Liver (tissue), 9 donors: ENCODE data around the gene TMTC2. TPM values are rescaled to one million over a fixed set of nuclear protein-coding genes. Genes with fewer than 3 reads are reported as not detected.

Experiments
- DNase-seq: peaks from one replicate; pipeline ENCODE4 v3.0.0-alpha.2; 2017; ENCODE audit warnings: low spot score
- H3K27ac ChIP-seq, 2 donors: one replicate each; pipeline ENCODE4 v1.7.0; 2013; ENCODE audit warnings: inconsistent platforms in 2 of 2, low read length in 2 of 2, control low read depth in 1 of 2, low read depth in 1 of 2, mild to moderate bottlenecking in 1 of 2
- H3K27me3 ChIP-seq, 4 donors: one replicate each; pipeline versions ENCODE4 v1.6.1 to v1.7.0; 2013; ENCODE audit warnings: low read length in 3 of 4, inconsistent platforms in 1 of 4, mild to moderate bottlenecking in 1 of 4, moderate library complexity in 1 of 4; ENCODE audit not compliant: control insufficient read depth in 4 of 4, insufficient read depth in 4 of 4
- H3K36me3 ChIP-seq, 4 donors: one replicate each; pipeline versions ENCODE4 v1.6.1 to v1.7.0; 2013; ENCODE audit warnings: low read length in 3 of 4, mild to moderate bottlenecking in 3 of 4, low read depth in 1 of 4, moderate library complexity in 1 of 4; ENCODE audit not compliant: control insufficient read depth in 4 of 4, insufficient read depth in 3 of 4
- H3K4me1 ChIP-seq, 4 donors: one replicate each; pipeline versions ENCODE4 v1.6.1 to v1.7.0; 2013; ENCODE audit warnings: low read length in 3 of 4, mild to moderate bottlenecking in 3 of 4, moderate library complexity in 1 of 4; ENCODE audit not compliant: control insufficient read depth in 4 of 4, insufficient read depth in 4 of 4
- H3K4me3 ChIP-seq, 3 donors: one replicate each; pipeline versions ENCODE4 v1.6.1 to v1.7.0; 2013; ENCODE audit warnings: low read length in 3 of 3, control low read depth in 1 of 3, low read depth in 1 of 3, mild to moderate bottlenecking in 1 of 3
- H3K9ac ChIP-seq, 2 donors: one replicate each; pipeline ENCODE4 v1.7.0; 2013; ENCODE audit warnings: low read length in 2 of 2, mild to moderate bottlenecking in 2 of 2, moderate library complexity in 2 of 2, control low read depth in 1 of 2, low read depth in 1 of 2
- H3K9me3 ChIP-seq, 4 donors: one replicate each; pipeline versions ENCODE4 v1.6.1 to v1.7.0; 2013; ENCODE audit warnings: low read length in 3 of 4; ENCODE audit not compliant: control insufficient read depth in 4 of 4
- ATF3 ChIP-seq: IDR thresholded peaks from 2 replicates; pipeline ENCODE4 v1.6.1; 2016; ENCODE audit warnings: antibody characterized with exemption
- CTCF ChIP-seq: fragments of 150-350 bp; IDR thresholded peaks from 2 replicates; pipeline ENCODE4 v1.5.1; 2017; ENCODE audit warnings: improper control_type of control experiment, low read depth, low read length; ENCODE audit not compliant: missing input control
- EGR1 ChIP-seq, 2 donors: IDR thresholded peaks; 2 replicates each; pipeline ENCODE4 v1.6.1; 2016 to 2018; ENCODE audit warnings: antibody characterized with exemption in 2 of 2, low read depth in 2 of 2
- FOXA1 ChIP-seq: IDR thresholded peaks from 2 replicates; pipeline ENCODE4 v1.6.1; 2016; ENCODE audit warnings: antibody characterized with exemption
- FOXA2 ChIP-seq: IDR thresholded peaks from 2 replicates; pipeline ENCODE4 v1.6.1; 2016; ENCODE audit warnings: antibody characterized with exemption
- GABPA ChIP-seq, 2 donors: IDR thresholded peaks in 1 of 2; conservative IDR thresholded peaks in 1 of 2; 2 replicates each; pipeline ENCODE4 v1.6.1; 2016; ENCODE audit warnings: antibody characterized with exemption in 2 of 2, mild to moderate bottlenecking in 1 of 2, moderate library complexity in 1 of 2
- HNF4A ChIP-seq, 2 donors: conservative IDR thresholded peaks; 2 replicates each; pipeline ENCODE4 v1.6.1; 2016; ENCODE audit warnings: antibody characterized with exemption in 2 of 2, mild to moderate bottlenecking in 2 of 2
- HNF4G ChIP-seq: IDR thresholded peaks from 2 replicates; pipeline ENCODE4 v1.6.1; 2016; ENCODE audit warnings: antibody characterized with exemption
- JUND ChIP-seq, 2 donors: IDR thresholded peaks; 2 replicates each; pipeline ENCODE4 v1.6.1; 2016; ENCODE audit warnings: antibody characterized with exemption in 2 of 2
- MAX ChIP-seq: IDR thresholded peaks from 2 replicates; pipeline ENCODE4 v1.6.1; 2016; ENCODE audit warnings: antibody characterized with exemption
- NR2F2 ChIP-seq: IDR thresholded peaks from 2 replicates; pipeline ENCODE4 v1.6.1; 2016; ENCODE audit warnings: antibody characterized with exemption
- RAD21 ChIP-seq, 2 donors: IDR thresholded peaks; 2 replicates each; pipeline ENCODE4 v1.6.1; 2016; ENCODE audit warnings: antibody characterized with exemption in 2 of 2, mild to moderate bottlenecking in 2 of 2
- REST ChIP-seq: IDR thresholded peaks from 2 replicates; pipeline ENCODE4 v1.6.1; 2016; ENCODE audit warnings: antibody characterized with exemption, mild to moderate bottlenecking
- RXRA ChIP-seq, 2 donors: IDR thresholded peaks; 2 replicates each; pipeline ENCODE4 v1.6.1; 2017 to 2018; ENCODE audit warnings: antibody characterized with exemption in 2 of 2, mild to moderate bottlenecking in 1 of 2
- SP1 ChIP-seq: IDR thresholded peaks from 2 replicates; pipeline ENCODE4 v1.6.1; 2018; ENCODE audit warnings: antibody characterized with exemption, mild to moderate bottlenecking
- TAF1 ChIP-seq: conservative IDR thresholded peaks from 2 replicates; pipeline ENCODE4 v1.6.1; 2016; ENCODE audit warnings: antibody characterized with exemption, mild to moderate bottlenecking
- YY1 ChIP-seq: IDR thresholded peaks from 2 replicates; pipeline ENCODE4 v1.6.1; 2016; ENCODE audit warnings: antibody characterized with exemption, mild to moderate bottlenecking
- ZBTB33 ChIP-seq: IDR thresholded peaks from 2 replicates; pipeline ENCODE4 v1.6.1; 2016; ENCODE audit warnings: antibody characterized with exemption
- WGBS: extraction: QIAGEN DNeasy Blood & Tissue Kit; methylation state at CpG from one replicate; pipeline ENCODE4 v1.1.7; 2013; 5-methylcytosine and 5-hydroxymethylcytosine counted together
- polyA plus RNA-seq, 2 donors: library from polyadenylated mRNA; stranded (reverse) in 1 of 2; unstranded in 1 of 2; fragments of 200-250 nt in 1 of 2; fragments of >200 nt in 1 of 2; fragmentation: Nextera tagmentation in 1 of 2; extraction: Ambion mirVana in 1 of 2; gene quantifications; one replicate each; pipeline versions ENCODE4 v1.2.1 to v1.2.3, GENCODE V29; 2013 to 2015
- total RNA-seq, 2 donors: library from RNA; depleted of rRNA; stranded (reverse); fragments of >200 nt; gene quantifications; one replicate each; pipeline ENCODE4 v1.2.3, GENCODE V29; 2014
- donor health status: healthy.
- donor health status: healthy.
- donor health status: healthy.
- donor health status: healthy.
- donor health status: healthy.

Gene TMTC2
- total and polyA plus RNA-seq, 4 donors: 0.36 to 3.0 (median 0.61) TPM

GRCh38 chr12:82968631-82969367 is 282.1 kb downstream of the TMTC2 start:
- no peaks in the 10 kb centered on the region for H3K27me3 ChIP-seq
- DNase-seq: no peak
- no peak for TF ChIP-seq RXRA (IDR thresholded peaks at IDR 0.05)
- TF ChIP-seq HNF4G: no peak
- no peak for TF ChIP-seq ATF3
- TF ChIP-seq ZBTB33: no peak
- TF ChIP-seq JUND (IDR thresholded peaks at IDR 0.05): no peak
- no peak for TF ChIP-seq CTCF
- no peak for TF ChIP-seq EGR1 (IDR thresholded peaks at IDR 0.05; ENCODE audit: low read depth in 2 of 2)
- TF ChIP-seq GABPA (IDR thresholded peaks at IDR 0.05 in 1 of 2, conservative IDR thresholded peaks at IDR 0.05 in 1 of 2): no peak
- TF ChIP-seq TAF1: no peak
- TF ChIP-seq FOXA1: no peak
- TF ChIP-seq NR2F2: no peak
- TF ChIP-seq REST: no peak
- TF ChIP-seq HNF4A (conservative IDR thresholded peaks at IDR 0.05): no peak
- TF ChIP-seq MAX: no peak
- TF ChIP-seq YY1: no peak
- TF ChIP-seq RAD21 (IDR thresholded peaks at IDR 0.05): no peak
- TF ChIP-seq FOXA2: no peak
- no peak for TF ChIP-seq SP1
- no peak overlapping the region for H3K9ac ChIP-seq
- WGBS: 90% methylated on average over 3 of the region's 3 CpGs
- no peak overlapping the region for H3K27ac ChIP-seq
- H3K4me3 ChIP-seq: no peak overlapping the region
- no peaks in the 10 kb centered on the region for H3K9me3 ChIP-seq
- no peaks in the 10 kb centered on the region for H3K4me1 ChIP-seq
- no peaks in the 10 kb centered on the region for H3K36me3 ChIP-seq
